Pancreas (tissue), 10 donors: ENCODE data around the gene RBM5. TPM values are rescaled to one million over a fixed set of nuclear protein-coding genes. Genes with fewer than 3 reads are reported as not detected.

Experiments used
- ATAC-seq, 4 donors: fragments of 200-7000 bp; cut with Tn5 transposase; one replicate each; pipeline versions ENCODE4 v1.8.0 to v1.9.1; 2020; ENCODE audit warnings: mild to moderate bottlenecking in 4 of 4, moderate library complexity in 4 of 4
- DNase-seq, 6 donors: peaks; one replicate each; pipeline ENCODE4 v3.0.0-alpha.2; 2020
- FAIRE-seq: peaks from 2 replicates; lab custom pipeline; 2012; peaks lifted over from hg19 to GRCh38; lab: Jason Lieb, UNC
- H3K27ac ChIP-seq, 4 donors: fragments of 200-600 bp; sonication (generic); 1 replicate in 3 of 4; 2 replicates in 1 of 4; pipeline versions ENCODE4 v1.5.0 to v1.8.0; 2020
- H3K27me3 ChIP-seq, 4 donors: fragments of 200-600 bp; one replicate each; pipeline ENCODE4 v1.8.0; 2021
- H3K36me3 ChIP-seq, 3 donors: fragments of 200-600 bp; sonication (generic) in 1 of 3; one replicate each; pipeline versions ENCODE4 v1.5.0 to v1.8.0; 2020 to 2021
- H3K4me1 ChIP-seq, 3 donors: fragments of 200-600 bp; one replicate each; pipeline ENCODE4 v1.8.0; 2021
- H3K4me3 ChIP-seq, 4 donors: fragments of 200-600 bp; sonication (generic) in 2 of 4; one replicate each; pipeline versions ENCODE4 v1.5.0 to v1.8.0; 2020 to 2021
- H3K9me3 ChIP-seq, 4 donors: fragments of 200-600 bp; one replicate each; pipeline ENCODE4 v1.8.0; 2021
- WGBS, 2 donors: extraction: QIAGEN DNeasy Blood & Tissue Kit; methylation state at CpG; one replicate each; pipeline ENCODE4 v1.1.7; 2013; 5-methylcytosine and 5-hydroxymethylcytosine counted together
- intact Hi-C, 3 donors: fragments of 100-400 bp; cut with DNase I; formaldehyde crosslinking; loops; one replicate each; pipeline versions ENCODE4 v1.11.1 to v1.14.2; 2022
- polyA plus RNA-seq, 2 donors: library from polyadenylated mRNA; stranded (reverse); fragments of 200-250 nt; gene quantifications; one replicate each; pipeline ENCODE4 v1.2.3, GENCODE V29; 2013
- total RNA-seq, 6 donors: library from RNA; stranded (reverse); fragmentation: NEBNext Ultra II Directional in 4 of 6; extraction: Animal tissue kit (Norgen Biotek cat#: 25700) in 4 of 6; gene quantifications; one replicate each; pipeline versions ENCODE4 v1.2.1 to v1.2.4, GENCODE V29; 2021 to 2023
- TF ChIP-seq, protein P1 (sequence below), 4 donors: fragments of 200-600 bp; sonication (generic) in 3 of 4; IDR thresholded peaks; one replicate each; pipeline versions ENCODE4 v1.5.0 to v1.8.0; 2021; ENCODE audit warnings: antibody characterized with exemption in 4 of 4
- donor health status: healthy with polysubstance abuse.
- donor health status: DM: no; HTN: no; CAD: no; lungs with moderate emphysema.
- donor health status: DM: no; HTN: no; CAD: no.
- donor health status: control.
- donor health status: control.
- donor health status: Bipolar disorder and iron deficiency.
- donor health status: DM: yes; HTN: yes; CAD: no.
- donor health status: DM: no; HTN: no; CAD: no.
- donor health status: DM: no; HTN: no; CAD: no.
- donor health status: DM: yes; HTN: yes; CAD: no.

The RBM5 gene
- total and polyA plus RNA-seq, 8 donors: 42.5 to 186 (median 69.6) TPM

DNA sequence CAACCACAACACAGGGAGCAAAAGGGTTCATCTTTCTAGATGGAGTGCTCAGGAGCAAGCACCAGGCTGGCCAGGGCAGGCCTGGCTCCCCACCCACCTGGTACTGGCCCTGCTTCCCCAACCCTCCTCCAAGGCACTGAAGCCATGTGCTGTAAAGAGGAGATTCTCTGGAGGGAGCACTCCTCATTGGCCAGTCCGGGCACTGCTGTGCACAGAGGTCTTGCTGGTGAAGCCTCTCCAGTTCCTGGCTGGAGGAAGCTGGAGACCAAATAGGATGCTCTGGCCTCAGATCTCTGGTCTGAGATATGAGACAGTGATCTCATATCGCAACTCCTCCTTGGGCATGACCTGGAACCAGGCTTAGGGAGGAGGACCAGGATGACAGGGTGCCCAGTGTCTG lies 58.7 kb downstream of the RBM5 start:
- TF ChIP-seq, protein P1, sequence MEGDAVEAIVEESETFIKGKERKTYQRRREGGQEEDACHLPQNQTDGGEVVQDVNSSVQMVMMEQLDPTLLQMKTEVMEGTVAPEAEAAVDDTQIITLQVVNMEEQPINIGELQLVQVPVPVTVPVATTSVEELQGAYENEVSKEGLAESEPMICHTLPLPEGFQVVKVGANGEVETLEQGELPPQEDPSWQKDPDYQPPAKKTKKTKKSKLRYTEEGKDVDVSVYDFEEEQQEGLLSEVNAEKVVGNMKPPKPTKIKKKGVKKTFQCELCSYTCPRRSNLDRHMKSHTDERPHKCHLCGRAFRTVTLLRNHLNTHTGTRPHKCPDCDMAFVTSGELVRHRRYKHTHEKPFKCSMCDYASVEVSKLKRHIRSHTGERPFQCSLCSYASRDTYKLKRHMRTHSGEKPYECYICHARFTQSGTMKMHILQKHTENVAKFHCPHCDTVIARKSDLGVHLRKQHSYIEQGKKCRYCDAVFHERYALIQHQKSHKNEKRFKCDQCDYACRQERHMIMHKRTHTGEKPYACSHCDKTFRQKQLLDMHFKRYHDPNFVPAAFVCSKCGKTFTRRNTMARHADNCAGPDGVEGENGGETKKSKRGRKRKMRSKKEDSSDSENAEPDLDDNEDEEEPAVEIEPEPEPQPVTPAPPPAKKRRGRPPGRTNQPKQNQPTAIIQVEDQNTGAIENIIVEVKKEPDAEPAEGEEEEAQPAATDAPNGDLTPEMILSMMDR (IDR thresholded peaks at IDR 0.05): no peak
- DNase-seq (no peak), ATAC-seq (no peak), FAIRE-seq (no peak)
- intact Hi-C loops: no loop called here
- H3K27ac ChIP-seq: no peak overlapping the region
- no peaks in the 10 kb centered on the region for H3K27me3 ChIP-seq
- H3K4me1 ChIP-seq: no peaks in the 10 kb centered on the region
- 81 to 84% methylated on average over 2 of the region's 2 CpGs for WGBS, 2 donors
- no peaks in the 10 kb centered on the region for H3K9me3 ChIP-seq
- no peaks in the 10 kb centered on the region for H3K36me3 ChIP-seq
- no peak overlapping the region for H3K4me3 ChIP-seq

DNA sequence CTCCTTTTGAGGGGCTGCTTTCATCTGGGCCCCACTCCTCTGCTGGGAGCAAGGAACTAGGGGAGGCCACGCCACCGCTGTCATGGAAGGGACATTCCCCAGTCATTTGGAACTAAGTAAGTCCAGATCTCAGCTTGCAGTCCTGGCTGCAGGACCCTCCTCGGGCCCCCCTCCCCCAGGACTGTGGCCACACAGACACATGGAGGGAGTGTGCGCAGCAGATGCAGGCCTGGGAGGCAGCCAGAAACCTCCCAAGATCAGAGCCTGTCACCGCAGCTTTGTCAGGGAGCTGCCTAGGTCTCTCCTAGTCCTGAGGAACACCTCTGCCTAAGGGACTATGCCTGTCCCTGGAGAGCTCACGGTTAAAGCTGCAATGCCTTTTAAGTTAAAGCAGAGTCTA lies 59.1 kb downstream of the RBM5 start:
- DNase-seq (no peak), ATAC-seq (no peak), FAIRE-seq (no peak)
- intact Hi-C loops: no loop called here
- TF ChIP-seq, protein P1 (IDR thresholded peaks at IDR 0.05): no peak
- Histone ChIP-seq H3K27ac (no peak overlapping the region), H3K4me1 (no peaks in the 10 kb centered on the region), H3K9me3 (no peaks in the 10 kb centered on the region), H3K36me3 (no peaks in the 10 kb centered on the region), H3K4me3 (no peak overlapping the region), H3K27me3 (no peaks in the 10 kb centered on the region)
- WGBS, 2 donors: 65 to 70% methylated on average over 6 of the region's 6 CpGs

DNA sequence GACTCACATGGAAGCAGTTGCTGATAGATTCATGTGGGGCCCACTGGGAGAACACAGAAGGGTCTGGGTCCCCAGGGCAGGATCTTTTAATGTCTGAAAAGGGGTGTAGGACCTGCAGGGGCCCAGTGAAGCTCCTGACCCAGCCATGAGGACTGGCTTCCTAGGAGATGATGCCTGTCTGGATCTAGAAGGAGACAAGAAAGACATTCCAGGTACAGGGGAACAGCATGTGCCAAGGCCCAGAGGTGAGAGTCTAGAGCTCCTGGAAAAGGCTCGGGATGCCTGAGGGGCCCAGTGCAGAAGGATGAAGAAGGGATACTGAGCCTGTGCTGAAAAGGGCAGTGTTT lies 61.7 kb downstream of the RBM5 start:
- FAIRE-seq: no peak
- ATAC-seq: no peak
- no peak for DNase-seq
- 90 to 95% methylated on average over 1 of the region's 1 CpG for WGBS, 2 donors
- Histone ChIP-seq H3K27ac (no peak overlapping the region), H3K4me3 (no peak overlapping the region), H3K4me1 (no peaks in the 10 kb centered on the region), H3K9me3 (no peaks in the 10 kb centered on the region), H3K27me3 (no peaks in the 10 kb centered on the region), H3K36me3 (no peaks in the 10 kb centered on the region)
- TF ChIP-seq, protein P1 (IDR thresholded peaks at IDR 0.05): no peak
- intact Hi-C loops: no loop called here

DNA sequence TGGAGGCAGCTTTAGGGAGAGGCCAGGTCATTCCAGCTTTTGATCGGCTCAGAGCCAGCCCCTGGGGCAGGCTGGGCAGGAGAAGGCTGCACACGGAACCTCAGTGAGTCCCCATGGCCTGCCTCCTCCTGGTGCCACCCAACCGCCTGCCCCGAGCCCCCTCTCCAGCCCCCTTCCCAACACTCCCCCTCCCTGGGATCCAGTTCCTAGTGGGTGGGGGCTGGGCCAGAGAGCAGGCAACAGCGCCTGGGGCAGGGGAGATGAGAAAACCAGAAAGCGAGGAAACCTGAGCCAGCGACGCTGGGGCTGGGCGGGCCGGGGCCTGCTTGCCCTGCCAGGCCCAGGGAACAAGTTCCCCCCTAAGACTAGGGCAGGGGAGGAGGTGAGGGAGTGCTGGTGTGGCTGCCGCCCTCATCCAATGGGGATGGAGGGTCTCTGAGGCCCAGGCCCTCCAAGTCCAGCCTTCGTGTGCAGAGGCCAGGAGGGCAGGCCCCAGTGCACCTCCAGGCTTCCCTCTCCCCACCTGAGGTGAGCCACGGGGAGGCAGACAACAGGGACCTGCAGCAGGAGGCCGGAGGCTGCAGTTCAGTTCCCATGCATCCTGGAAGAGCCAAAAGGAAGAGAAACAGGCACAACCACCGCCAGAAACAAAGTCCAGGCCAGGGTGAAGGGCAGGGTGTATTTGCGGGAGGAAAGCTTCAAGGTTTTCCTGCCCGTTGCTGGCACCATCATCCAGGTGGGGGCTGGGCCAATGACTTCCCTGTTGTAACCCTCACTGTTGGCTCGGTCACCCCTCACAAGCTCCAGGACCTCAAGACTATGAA lies 62.4 kb downstream of the RBM5 start:
- WGBS, 2 donors: 64 to 73% methylated on average over 18 of the region's 18 CpGs
- no peak overlapping the region for H3K4me3 ChIP-seq
- DNase-seq: no peak
- intact Hi-C loops: no loop called here
- H3K27me3 ChIP-seq: no peaks in the 10 kb centered on the region
- no peak for ATAC-seq
- no peak for FAIRE-seq
- peaks cover 0 to 3% (median 0%) of the 10 kb centered on the region in 3 donors for H3K4me1 ChIP-seq
- TF ChIP-seq, protein P1 (IDR thresholded peaks at IDR 0.05): no peak
- no peak overlapping the region for H3K27ac ChIP-seq
- H3K9me3 ChIP-seq: no peaks in the 10 kb centered on the region
- H3K36me3 ChIP-seq: no peaks in the 10 kb centered on the region

DNA sequence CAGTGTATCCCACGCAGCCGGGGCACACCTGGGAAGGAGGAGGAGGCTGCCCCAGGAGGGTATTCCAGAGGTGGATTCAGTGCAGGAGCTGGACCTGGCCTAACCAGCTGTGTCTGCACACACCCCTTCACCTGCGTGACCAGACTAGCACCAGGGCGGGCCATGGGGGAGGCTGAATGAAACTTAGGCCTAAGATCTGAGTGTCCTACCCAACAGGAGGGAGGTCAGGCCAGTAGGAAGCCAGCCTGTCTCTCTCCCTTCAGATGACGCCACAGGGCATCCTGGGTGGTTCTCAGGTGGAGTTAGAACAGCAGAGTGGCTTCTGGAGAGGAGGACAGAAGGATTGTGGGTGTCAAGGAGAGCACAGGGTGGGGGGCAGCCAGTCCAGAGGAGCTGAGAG lies 63.0 kb downstream of the RBM5 start:
- no peak for DNase-seq
- Histone ChIP-seq H3K27me3 (no peaks in the 10 kb centered on the region), H3K4me1 (peaks cover 0 to 3% (median 0%) of the 10 kb centered on the region in 3 donors), H3K4me3 (no peak overlapping the region), H3K36me3 (no peaks in the 10 kb centered on the region), H3K27ac (no peak overlapping the region), H3K9me3 (no peaks in the 10 kb centered on the region)
- TF ChIP-seq, protein P1 (IDR thresholded peaks at IDR 0.05): no peak
- FAIRE-seq: no peak
- 73 to 86% methylated on average over 4 to 5 of the region's 5 CpGs for WGBS, 2 donors
- no peak for ATAC-seq
- intact Hi-C loops: no loop called here
